ENCODE data around the gene TRPM3.

TRPM3 gene

DNA sequence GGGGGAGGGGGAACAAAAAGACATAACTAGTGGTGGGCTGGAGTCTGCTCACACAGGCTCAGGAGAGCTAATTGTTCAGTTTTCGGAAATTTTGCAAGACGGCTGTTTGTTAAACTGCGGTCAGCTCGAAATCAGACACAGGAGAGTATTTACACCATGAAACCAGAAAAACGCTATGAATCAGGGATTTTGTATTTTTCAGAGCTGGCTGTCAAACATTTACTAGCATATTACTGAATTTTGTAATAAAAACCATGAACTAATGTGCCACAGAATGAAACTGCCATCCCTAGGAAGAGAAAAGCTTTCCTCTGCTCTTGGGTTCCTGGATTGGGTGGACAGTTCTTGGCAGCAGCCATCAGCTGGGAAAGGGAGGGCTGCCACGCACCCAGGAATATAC lies 45.3 kb downstream of the TRPM3 start:
- H3K27ac ChIP-seq, result no peak overlapping the region
- TF ChIP-seq, protein P1, sequence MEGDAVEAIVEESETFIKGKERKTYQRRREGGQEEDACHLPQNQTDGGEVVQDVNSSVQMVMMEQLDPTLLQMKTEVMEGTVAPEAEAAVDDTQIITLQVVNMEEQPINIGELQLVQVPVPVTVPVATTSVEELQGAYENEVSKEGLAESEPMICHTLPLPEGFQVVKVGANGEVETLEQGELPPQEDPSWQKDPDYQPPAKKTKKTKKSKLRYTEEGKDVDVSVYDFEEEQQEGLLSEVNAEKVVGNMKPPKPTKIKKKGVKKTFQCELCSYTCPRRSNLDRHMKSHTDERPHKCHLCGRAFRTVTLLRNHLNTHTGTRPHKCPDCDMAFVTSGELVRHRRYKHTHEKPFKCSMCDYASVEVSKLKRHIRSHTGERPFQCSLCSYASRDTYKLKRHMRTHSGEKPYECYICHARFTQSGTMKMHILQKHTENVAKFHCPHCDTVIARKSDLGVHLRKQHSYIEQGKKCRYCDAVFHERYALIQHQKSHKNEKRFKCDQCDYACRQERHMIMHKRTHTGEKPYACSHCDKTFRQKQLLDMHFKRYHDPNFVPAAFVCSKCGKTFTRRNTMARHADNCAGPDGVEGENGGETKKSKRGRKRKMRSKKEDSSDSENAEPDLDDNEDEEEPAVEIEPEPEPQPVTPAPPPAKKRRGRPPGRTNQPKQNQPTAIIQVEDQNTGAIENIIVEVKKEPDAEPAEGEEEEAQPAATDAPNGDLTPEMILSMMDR (conservative IDR thresholded peaks at IDR 0.05), result no peak
- TF ChIP-seq ZFX (IDR thresholded peaks at IDR 0.05), result no peak

DNA sequence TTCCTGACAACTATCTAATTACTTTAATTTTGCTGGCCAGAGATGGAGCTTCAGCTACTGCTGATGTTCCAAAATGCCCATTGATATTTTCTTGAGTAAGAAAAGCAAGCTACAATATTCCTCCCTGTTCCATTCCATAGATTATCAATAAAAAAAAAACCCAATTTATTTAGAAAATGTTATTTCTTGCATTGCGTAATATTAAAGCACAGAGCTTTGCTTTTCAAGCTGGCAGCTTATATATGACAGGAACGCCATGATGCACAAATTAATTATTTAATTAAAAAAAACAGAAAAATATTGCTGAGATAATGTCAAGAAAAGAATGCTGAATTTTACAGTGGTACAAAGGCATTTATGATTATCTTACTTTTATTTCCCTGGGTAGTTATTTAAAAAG lies 47.9 kb downstream of the TRPM3 start:
- no peak for TF ChIP-seq ZFX (IDR thresholded peaks at IDR 0.05)
- TF ChIP-seq, protein P1 (conservative IDR thresholded peaks at IDR 0.05), result no peak

DNA sequence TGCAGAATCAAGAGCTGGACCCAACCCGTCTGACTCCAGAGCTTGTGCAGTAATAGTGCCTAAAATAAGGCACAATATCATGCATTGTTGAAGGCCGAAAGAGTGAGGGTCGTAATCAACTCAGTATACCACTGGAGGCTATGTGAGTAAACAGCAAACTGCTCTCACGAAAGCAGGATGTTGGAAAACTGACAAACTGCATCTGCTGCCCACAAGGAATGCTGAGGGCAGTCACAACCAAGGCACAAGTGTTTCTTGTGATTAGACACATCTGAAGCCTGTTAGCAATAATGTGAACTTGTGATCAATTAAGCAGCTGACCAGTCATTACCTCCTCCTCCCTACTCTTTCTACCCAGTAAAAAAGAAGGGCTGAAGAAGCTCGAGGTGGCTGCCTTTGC lies 48.8 kb downstream of the TRPM3 start:
- no peak for TF ChIP-seq ZFX (IDR thresholded peaks at IDR 0.05)
- TF ChIP-seq, protein P1 (conservative IDR thresholded peaks at IDR 0.05), result no peak
- no peak overlapping the region for H3K27ac ChIP-seq

More for the DNA sequence above, 47.9 kb downstream of the TRPM3 start:
- no peak overlapping the region for H3K27ac ChIP-seq

DNA sequence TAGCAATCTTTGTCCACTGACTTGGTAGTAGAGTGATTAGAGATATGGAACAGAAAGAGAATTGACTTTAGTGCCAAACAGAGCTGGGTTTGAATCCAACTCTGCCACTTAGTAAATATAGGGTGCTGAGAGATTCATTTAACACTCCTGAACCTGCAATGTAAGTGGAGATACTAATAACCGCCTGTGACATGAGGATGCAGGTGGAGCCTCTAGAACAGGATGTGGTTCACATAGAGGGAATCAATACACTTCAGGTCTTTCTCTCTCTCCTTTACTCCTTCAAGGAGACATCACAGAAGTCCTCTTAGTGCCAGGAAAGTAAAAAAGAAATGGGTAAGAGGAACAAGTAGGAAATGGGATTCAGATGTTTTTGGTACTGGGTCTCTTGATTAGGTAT lies 49.8 kb downstream of the TRPM3 start:
- no peak overlapping the region for H3K27ac ChIP-seq
- TF ChIP-seq, protein P1 (conservative IDR thresholded peaks at IDR 0.05), result no peak
- no peak for TF ChIP-seq ZFX (IDR thresholded peaks at IDR 0.05)

DNA sequence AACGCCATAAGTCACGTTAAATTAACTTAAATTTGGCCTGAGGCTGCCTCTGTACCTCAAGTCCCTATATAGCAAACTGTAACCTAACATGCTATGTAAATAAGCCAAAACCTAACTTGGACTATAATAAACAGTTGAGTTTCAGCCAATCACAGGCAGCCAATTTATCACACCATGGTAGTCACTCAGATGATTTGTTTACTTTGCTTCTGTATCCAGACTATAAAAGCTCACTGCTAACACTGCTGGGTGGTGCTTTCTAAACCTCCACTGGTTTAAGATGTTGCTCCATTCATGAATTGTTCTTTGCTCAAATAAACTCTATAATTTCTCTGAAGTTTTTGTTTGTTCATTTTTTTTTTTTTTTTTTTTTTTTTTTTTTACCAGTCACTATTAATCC lies 62.8 kb downstream of the TRPM3 start:
- TF ChIP-seq ZFX (IDR thresholded peaks at IDR 0.05), result no peak
- TF ChIP-seq, protein P1 (conservative IDR thresholded peaks at IDR 0.05), result no peak
- no peak overlapping the region for H3K27ac ChIP-seq

DNA sequence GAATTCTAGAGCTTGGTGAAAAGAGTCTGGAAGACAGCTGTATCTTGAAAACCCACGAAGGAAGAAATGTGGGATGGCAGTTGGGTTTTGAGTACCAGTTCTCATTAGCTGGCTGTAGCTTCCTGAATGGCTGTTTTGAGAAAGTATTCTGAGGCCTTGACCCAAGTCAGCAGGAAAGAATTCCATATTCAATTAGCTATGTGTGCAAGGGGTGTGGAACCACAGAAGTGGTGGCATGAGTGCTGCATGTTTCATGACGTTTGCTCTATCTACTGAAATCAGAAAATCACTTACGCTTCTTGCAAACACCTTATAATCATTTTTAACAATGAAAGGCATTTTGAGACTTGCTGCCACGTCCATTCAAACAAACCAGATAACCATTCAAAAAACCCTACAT lies 69.1 kb downstream of the TRPM3 start:
- no peak overlapping the region for H3K27ac ChIP-seq
- no peak for TF ChIP-seq ZFX (IDR thresholded peaks at IDR 0.05)
- TF ChIP-seq, protein P1 (conservative IDR thresholded peaks at IDR 0.05), result no peak

DNA sequence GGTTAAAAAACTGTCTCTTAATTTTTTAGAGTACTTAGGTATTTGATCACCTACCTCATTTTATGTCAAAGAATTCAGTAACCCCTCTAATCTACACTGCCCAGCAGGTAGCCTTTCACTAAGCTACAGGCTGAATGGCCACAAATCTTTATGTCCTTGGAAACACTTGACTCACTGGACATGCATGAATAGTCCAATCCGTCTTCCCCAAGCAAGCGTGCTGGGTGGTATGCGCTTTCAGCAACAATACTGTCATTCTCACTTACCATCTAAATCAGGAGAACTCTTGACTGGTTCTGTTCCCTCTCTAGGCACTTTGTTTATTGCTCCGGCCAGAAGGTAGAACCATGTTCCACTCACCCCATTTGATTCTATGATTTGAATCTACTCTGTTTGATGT lies 73.1 kb downstream of the TRPM3 start:
- H3K27ac ChIP-seq, result no peak overlapping the region
- no peak for TF ChIP-seq ZFX (IDR thresholded peaks at IDR 0.05)
- TF ChIP-seq, protein P1 (conservative IDR thresholded peaks at IDR 0.05), result no peak

Measured in C4-2B (cell line).